ENCODE data around the gene MAP4K3.

MAP4K3 gene

GRCh38 chr2:39311469-39311868, 125.6 kb downstream of the MAP4K3 start (continued):
- no peak for TF ChIP-seq TSHZ1 (tag by site-specific recombination; IDR thresholded peaks at IDR 0.05; ENCODE audit: borderline replicate concordance)
- TF ChIP-seq ZNF391 (tag by site-specific recombination; IDR thresholded peaks at IDR 0.05; ENCODE audit: borderline replicate concordance, low read depth): no peak
- TF ChIP-seq, protein P1, sequence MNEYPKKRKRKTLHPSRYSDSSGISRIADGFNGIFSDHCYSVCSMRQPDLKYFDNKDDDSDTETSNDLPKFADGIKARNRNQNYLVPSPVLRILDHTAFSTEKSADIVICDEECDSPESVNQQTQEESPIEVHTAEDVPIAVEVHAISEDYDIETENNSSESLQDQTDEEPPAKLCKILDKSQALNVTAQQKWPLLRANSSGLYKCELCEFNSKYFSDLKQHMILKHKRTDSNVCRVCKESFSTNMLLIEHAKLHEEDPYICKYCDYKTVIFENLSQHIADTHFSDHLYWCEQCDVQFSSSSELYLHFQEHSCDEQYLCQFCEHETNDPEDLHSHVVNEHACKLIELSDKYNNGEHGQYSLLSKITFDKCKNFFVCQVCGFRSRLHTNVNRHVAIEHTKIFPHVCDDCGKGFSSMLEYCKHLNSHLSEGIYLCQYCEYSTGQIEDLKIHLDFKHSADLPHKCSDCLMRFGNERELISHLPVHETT (tag by site-specific recombination; IDR thresholded peaks at IDR 0.05): no peak
- TF ChIP-seq, protein P2, sequence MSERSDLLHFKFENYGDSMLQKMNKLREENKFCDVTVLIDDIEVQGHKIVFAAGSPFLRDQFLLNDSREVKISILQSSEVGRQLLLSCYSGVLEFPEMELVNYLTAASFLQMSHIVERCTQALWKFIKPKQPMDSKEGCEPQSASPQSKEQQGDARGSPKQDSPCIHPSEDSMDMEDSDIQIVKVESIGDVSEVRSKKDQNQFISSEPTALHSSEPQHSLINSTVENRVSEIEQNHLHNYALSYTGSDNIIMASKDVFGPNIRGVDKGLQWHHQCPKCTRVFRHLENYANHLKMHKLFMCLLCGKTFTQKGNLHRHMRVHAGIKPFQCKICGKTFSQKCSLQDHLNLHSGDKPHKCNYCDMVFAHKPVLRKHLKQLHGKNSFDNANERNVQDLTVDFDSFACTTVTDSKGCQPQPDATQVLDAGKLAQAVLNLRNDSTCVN (tag by site-specific recombination; optimal IDR thresholded peaks at IDR 0.05): no peak
- no peak for TF ChIP-seq ZNF302 (tag by site-specific recombination; IDR thresholded peaks at IDR 0.05; ENCODE audit: low read depth)
- TF ChIP-seq ZIC2 (tag by site-specific recombination; IDR thresholded peaks at IDR 0.05): no peak

- POLR2A ChIA-PET: no interaction called here
- Histone ChIP-seq H3K27ac (ENCODE audit: extremely low read depth, low read depth, low read length) (no peak overlapping the region), H3K9me3 (ENCODE audit: control insufficient read depth, insufficient read depth, low read depth, low read length) (no peaks in the 10 kb centered on the region), H3K4me1 (ENCODE audit: control insufficient read depth, insufficient read depth, low read length) (no peaks in the 10 kb centered on the region), H3K4me3 (ENCODE audit: low read depth, low read length) (no peak overlapping the region), H3K36me3 (ENCODE audit: control insufficient read depth in 2 of 2, insufficient read depth in 1 of 2, low read length in 2 of 2) (peaks cover 0 to 11% of the 10 kb centered on the region in 2 experiments; a peak in 2 of 3 replicates)
- TF ChIP-seq BCL6B (tag by site-specific recombination; IDR thresholded peaks at IDR 0.05): no peak
- TF ChIP-seq, protein P3, sequence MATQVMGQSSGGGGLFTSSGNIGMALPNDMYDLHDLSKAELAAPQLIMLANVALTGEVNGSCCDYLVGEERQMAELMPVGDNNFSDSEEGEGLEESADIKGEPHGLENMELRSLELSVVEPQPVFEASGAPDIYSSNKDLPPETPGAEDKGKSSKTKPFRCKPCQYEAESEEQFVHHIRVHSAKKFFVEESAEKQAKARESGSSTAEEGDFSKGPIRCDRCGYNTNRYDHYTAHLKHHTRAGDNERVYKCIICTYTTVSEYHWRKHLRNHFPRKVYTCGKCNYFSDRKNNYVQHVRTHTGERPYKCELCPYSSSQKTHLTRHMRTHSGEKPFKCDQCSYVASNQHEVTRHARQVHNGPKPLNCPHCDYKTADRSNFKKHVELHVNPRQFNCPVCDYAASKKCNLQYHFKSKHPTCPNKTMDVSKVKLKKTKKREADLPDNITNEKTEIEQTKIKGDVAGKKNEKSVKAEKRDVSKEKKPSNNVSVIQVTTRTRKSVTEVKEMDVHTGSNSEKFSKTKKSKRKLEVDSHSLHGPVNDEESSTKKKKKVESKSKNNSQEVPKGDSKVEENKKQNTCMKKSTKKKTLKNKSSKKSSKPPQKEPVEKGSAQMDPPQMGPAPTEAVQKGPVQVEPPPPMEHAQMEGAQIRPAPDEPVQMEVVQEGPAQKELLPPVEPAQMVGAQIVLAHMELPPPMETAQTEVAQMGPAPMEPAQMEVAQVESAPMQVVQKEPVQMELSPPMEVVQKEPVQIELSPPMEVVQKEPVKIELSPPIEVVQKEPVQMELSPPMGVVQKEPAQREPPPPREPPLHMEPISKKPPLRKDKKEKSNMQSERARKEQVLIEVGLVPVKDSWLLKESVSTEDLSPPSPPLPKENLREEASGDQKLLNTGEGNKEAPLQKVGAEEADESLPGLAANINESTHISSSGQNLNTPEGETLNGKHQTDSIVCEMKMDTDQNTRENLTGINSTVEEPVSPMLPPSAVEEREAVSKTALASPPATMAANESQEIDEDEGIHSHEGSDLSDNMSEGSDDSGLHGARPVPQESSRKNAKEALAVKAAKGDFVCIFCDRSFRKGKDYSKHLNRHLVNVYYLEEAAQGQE (tag by site-specific recombination; IDR thresholded peaks at IDR 0.05): no peak
- no peak for TF ChIP-seq ZNF133 (tag by site-specific recombination; IDR thresholded peaks at IDR 0.05)
- no peak for TF ChIP-seq ZNF121 (tag by site-specific recombination; IDR thresholded peaks at IDR 0.05)
- no peak for TF ChIP-seq GLI2 (tag by site-specific recombination; IDR thresholded peaks at IDR 0.05; ENCODE audit: borderline replicate concordance, low read depth)
- TF ChIP-seq ZNF23 (tag by site-specific recombination; IDR thresholded peaks at IDR 0.05; ENCODE audit: borderline replicate concordance): no peak
- TF ChIP-seq ZNF354C (tag by site-specific recombination; IDR thresholded peaks at IDR 0.05; ENCODE audit: borderline replicate concordance, low read depth): no peak
- no peak for TF ChIP-seq ZNF664 (tag by site-specific recombination; IDR thresholded peaks at IDR 0.05)
- no peak for TF ChIP-seq ZNF433 (tag by site-specific recombination; IDR thresholded peaks at IDR 0.05; ENCODE audit: low read depth)
- no peak for TF ChIP-seq ZFP37 (tag by site-specific recombination; IDR thresholded peaks at IDR 0.05)
- TF ChIP-seq ZNF830 (tag by site-specific recombination; IDR thresholded peaks at IDR 0.05; ENCODE audit: low read depth): no peak
- no peak for TF ChIP-seq KLF10 (tag by site-specific recombination; IDR thresholded peaks at IDR 0.05)
- no peak for TF ChIP-seq RBAK (tag by site-specific recombination; IDR thresholded peaks at IDR 0.05)
- CTCF ChIA-PET: no interaction called here
Observed at GRCh38 chr2:39308778-39309177, 128.3 kb downstream of the MAP4K3 start.
